K562 (cell line): ENCODE results near the gene PNPLA1. TPM values are rescaled to one million over a fixed set of nuclear protein-coding genes. Genes with fewer than 3 reads are reported as not detected.

Source experiments
- ATAC-seq: fragments of 200-7000 bp; cut with Tn5 transposase; 3 replicates; pipeline ENCODE4 v1.9.1; 2020; ENCODE audit warnings: moderate library complexity
- BruUV-seq: library from RNA; stranded (reverse); fragments of 400-500 nt; replicated peaks from 2 replicates; lab custom pipeline; 2021; lab: Mats Ljungman, UMichigan
- CTCF ChIA-PET: fragments of 300-600 bp; formaldehyde crosslinking; extraction: SDS; loops from one replicate; lab custom pipeline; 2021; ENCODE audit warnings: low intra/inter-chr PET ratio; lab: Yijun Ruan, JAX
- POLR2A ChIA-PET: fragments of 300-600, 350-650 bp; sonication (Branson Sonifier 250); formaldehyde crosslinking; extraction: SDS; loops from one replicate; lab custom pipeline; 2021; ENCODE audit warnings: antibody characterized with exemption, inconsistent platforms; lab: Yijun Ruan, JAX
- DNase-seq, 4 experiments: peaks; one replicate each; pipeline versions ENCODE4 v3.0.0 to v3.0.0-alpha.2; 2011 to 2018; ENCODE audit warnings: low spot score in 3 of 4, mixed read lengths in 3 of 4; ENCODE audit errors: extremely low read depth in 1 of 4
- FAIRE-seq: peaks from 2 replicates; lab custom pipeline; 2011; peaks lifted over from hg19 to GRCh38; lab: Jason Lieb, UNC
- H2AFZ ChIP-seq: 2 replicates; pipeline ENCODE4 v1.6.0; 2011; ENCODE audit warnings: low read depth, low read length, control low read depth, inconsistent platforms
- H3K27ac ChIP-seq: fragments of 200-600 bp; 3 replicates; pipeline ENCODE4 v1.8.0; 2011; ENCODE audit warnings: low read depth, mild to moderate bottlenecking, control low read depth, inconsistent platforms, low read length, moderate library complexity, mixed read lengths; ENCODE audit errors: extremely low read depth
- H3K27me3 ChIP-seq, 2 experiments: fragments of 300-600 bp in 1 of 2; 2 replicates in 1 of 2; 3 replicates in 1 of 2; pipeline versions ENCODE4 v1.6.0 to v1.8.0; 2011; ENCODE audit warnings: inconsistent platforms in 2 of 2, low read length in 2 of 2, mild to moderate bottlenecking in 1 of 2, mixed read lengths in 1 of 2, moderate library complexity in 1 of 2; ENCODE audit not compliant: control insufficient read depth in 2 of 2, insufficient read depth in 2 of 2
- H3K36me3 ChIP-seq: fragments of 300-600 bp; 3 replicates; pipeline ENCODE4 v1.8.0; 2011; ENCODE audit warnings: mild to moderate bottlenecking, low read length, inconsistent platforms; ENCODE audit not compliant: control insufficient read depth, insufficient read depth
- H3K4me1 ChIP-seq, 2 experiments: fragments of 200-600 bp in 1 of 2; replicated peaks in 1 of 2; 2 replicates in 1 of 2; 3 replicates in 1 of 2; pipeline versions ENCODE4 v1.5.1 to v1.8.0; 2011; ENCODE audit warnings: inconsistent platforms in 2 of 2, low read length in 2 of 2, mild to moderate bottlenecking in 1 of 2, mixed read lengths in 1 of 2, moderate library complexity in 1 of 2; ENCODE audit not compliant: control insufficient read depth in 2 of 2, insufficient read depth in 2 of 2
- H3K4me2 ChIP-seq: 2 replicates; pipeline ENCODE4 v1.6.1; 2011; ENCODE audit warnings: low read length, control low read depth, inconsistent platforms, mixed read lengths; ENCODE audit not compliant: insufficient read depth
- H3K4me3 ChIP-seq: fragments of 200-600 bp; sonication (generic), shearing (Covaris generic); 2 replicates; pipeline ENCODE4 v1.5.1; 2016; ENCODE audit warnings: control low read depth, inconsistent platforms
- H3K79me2 ChIP-seq: fragments of 200-600 bp; 3 replicates; pipeline ENCODE4 v1.8.0; 2011; ENCODE audit warnings: low read length, inconsistent platforms; ENCODE audit not compliant: control insufficient read depth, insufficient read depth
- H3K9ac ChIP-seq, 2 experiments: 2 replicates each; pipeline versions ENCODE4 v1.6.0 to v1.6.1; 2011; ENCODE audit warnings: low read depth in 2 of 2, low read length in 2 of 2, control low read depth in 1 of 2, inconsistent platforms in 1 of 2, mild to moderate bottlenecking in 1 of 2, mixed read lengths in 1 of 2; ENCODE audit not compliant: insufficient read depth in 1 of 2
- H3K9me1 ChIP-seq: one replicate; pipeline ENCODE4 v1.6.0; 2011; ENCODE audit warnings: inconsistent platforms, mild to moderate bottlenecking, low read length, moderate library complexity; ENCODE audit not compliant: control insufficient read depth, insufficient read depth
- H3K9me3 ChIP-seq: replicated peaks from 2 replicates; pipeline ENCODE4 v1.5.1; 2011; ENCODE audit warnings: low read depth, low read length, inconsistent platforms; ENCODE audit not compliant: control insufficient read depth, insufficient read depth
- H4K20me1 ChIP-seq: replicated peaks from 2 replicates; pipeline ENCODE4 v1.6.1; 2011; ENCODE audit warnings: low read length, inconsistent platforms, mixed read lengths; ENCODE audit not compliant: control insufficient read depth, insufficient read depth
- CAMTA2 ChIP-seq: fragments of 250-450 bp; sonication (Bioruptor Pico); conservative IDR thresholded peaks from 2 replicates; pipeline ENCODE4 v1.5.1; 2022
- CBFA2T3 ChIP-seq: fragments of 450-650 bp; IDR thresholded peaks from 2 replicates; pipeline ENCODE4 v1.6.1; 2017
- FOSL1 ChIP-seq: fragments of 200-800 bp; sonication (Bioruptor generic); conservative IDR thresholded peaks from 2 replicates; pipeline ENCODE4 v1.6.1; 2016; ENCODE audit warnings: missing genetic modification characterization, missing compliant biosample characterization
- HDAC8 ChIP-seq: fragments of 450-650 bp; IDR thresholded peaks from 2 replicates; pipeline ENCODE4 v1.6.1; 2016; ENCODE audit warnings: mild to moderate bottlenecking, missing genetic modification characterization, moderate library complexity, missing compliant biosample characterization
- JUN ChIP-seq, 2 experiments: sonication (generic) in 1 of 2; formaldehyde crosslinking in 1 of 2; IDR thresholded peaks; 2 replicates each; pipeline versions ENCODE4 v1.6.1 to v1.8.0; 2012 to 2022; ENCODE audit warnings: borderline replicate concordance in 2 of 2, mild to moderate bottlenecking in 2 of 2, improper control_type of control experiment in 1 of 2, low read depth in 1 of 2, low read length in 1 of 2, missing genetic modification reagents in 1 of 2
- JUND ChIP-seq, 2 experiments: IDR thresholded peaks; 2 replicates in 1 of 2; 3 replicates in 1 of 2; pipeline ENCODE4 v1.6.1; 2011; ENCODE audit warnings: borderline replicate concordance in 2 of 2, low read depth in 2 of 2, low read length in 2 of 2, improper control_type of control experiment in 1 of 2, missing biosample characterization in 1 of 2, missing genetic modification characterization in 1 of 2, missing genetic modification reagents in 1 of 2
- MXI1 ChIP-seq: IDR thresholded peaks from 2 replicates; pipeline ENCODE4 v1.6.1; 2011; ENCODE audit warnings: low read depth, mild to moderate bottlenecking, improper control_type of control experiment, low read length
- NEUROD1 ChIP-seq: fragments of 150-350 bp; IDR thresholded peaks from 2 replicates; pipeline ENCODE4 v1.6.1; 2014; ENCODE audit warnings: borderline replicate concordance, low read length, low read depth; ENCODE audit not compliant: partially characterized antibody
- PRMT5 ChIP-seq: sonication (generic); formaldehyde crosslinking; IDR thresholded peaks from 2 replicates; pipeline ENCODE4 v1.5.0; 2020; ENCODE audit warnings: missing genetic modification reagents
- RAD51 ChIP-seq: fragments of 450-650 bp; IDR thresholded peaks from 2 replicates; pipeline ENCODE4 v1.7.1; 2016; ENCODE audit warnings: low read depth, mild to moderate bottlenecking, borderline replicate concordance
- SIRT6 ChIP-seq: IDR thresholded peaks from one replicate; pipeline ENCODE4 v1.6.1; 2012; ENCODE audit warnings: low read depth, mild to moderate bottlenecking, control low read depth, inconsistent platforms, low read length, moderate library complexity
- SMAD4 ChIP-seq: fragments of 250-450 bp; sonication (Bioruptor Pico); conservative IDR thresholded peaks from 2 replicates; pipeline ENCODE4 v1.8.0; 2021; ENCODE audit warnings: inconsistent platforms, mild to moderate bottlenecking, moderate library complexity
- SRSF3 ChIP-seq: fragments of 200-400 bp; formaldehyde crosslinking; IDR thresholded peaks from 2 replicates; pipeline ENCODE4 v1.6.1; 2016; ENCODE audit warnings: mild to moderate bottlenecking, low read length, moderate library complexity; ENCODE audit not compliant: insufficient read depth
- TRIM24 ChIP-seq, 2 experiments: fragments of 450-650 bp; IDR thresholded peaks; 2 replicates each; pipeline ENCODE4 v1.6.1; 2016
- ZBTB17 ChIP-seq: fragments of 450-650 bp; formaldehyde crosslinking; IDR thresholded peaks from 2 replicates; pipeline ENCODE4 v1.4.0; 2020; ENCODE audit warnings: mild to moderate bottlenecking
- ZBTB49 ChIP-seq: sonication (generic); formaldehyde crosslinking; IDR thresholded peaks from 2 replicates; pipeline ENCODE4 v1.8.0; 2022; ENCODE audit warnings: missing genetic modification reagents, mild to moderate bottlenecking, borderline replicate concordance
- WGBS: fragments of 100-300 bp; shearing (Covaris generic); methylation state at CpG from one replicate; pipeline ENCODE4 v1.1.6; 2016; ENCODE audit warnings: low coverage, mixed read lengths; ENCODE audit not compliant: insufficient coverage; ENCODE audit errors: missing lambda C conversion rate; 5-methylcytosine and 5-hydroxymethylcytosine counted together
- in situ Hi-C: fragments of 300-500 bp; cut with MboI; formaldehyde crosslinking; loops from 4 replicates; pipeline ENCODE4 v1.15.0; 2018; ENCODE audit warnings: inconsistent platforms, mixed read lengths
- intact Hi-C: fragments of 100-400 bp; cut with micrococcal nuclease; formaldehyde crosslinking; loops from 2 replicates; pipeline ENCODE4 v1.14.2; 2022
- polyA plus RNA-seq, 8 experiments: library from polyadenylated mRNA; depleted of rRNA in 4 of 8; stranded (reverse) in 5 of 8; unstranded in 3 of 8; fragments of >200 nt; fragmentation: Nextera tagmentation in 2 of 8; fragmentation: Illumina TruSeq in 1 of 8; extraction: Ambion mirVana in 2 of 8; extraction: Trizol in 1 of 8; gene quantifications; 2 replicates each; pipeline versions ENCODE4 v1.2.1 to v1.2.3, GENCODE V29; 2011 to 2014; ENCODE audit warnings: inconsistent platforms in 1 of 8, missing spikeins in 1 of 8
- total RNA-seq, 7 experiments: library from RNA; depleted of rRNA in 6 of 7; stranded (reverse); fragments of >200 nt in 6 of 7; fragmentation: Illumina TruSeq in 2 of 7; extraction: Trizol in 2 of 7; gene quantifications; 2 replicates each; pipeline versions ENCODE4 v1.2.1 to v1.2.3, GENCODE V29; 2011 to 2021; ENCODE audit warnings: low replicate concordance in 1 of 7
- TF ChIP-seq, protein P1 (sequence below): sonication (generic); formaldehyde crosslinking; IDR thresholded peaks from 2 replicates; pipeline ENCODE4 v1.5.0; 2020; ENCODE audit warnings: missing genetic modification reagents

Gene PNPLA1
- total and polyA plus RNA-seq, 9 of the 15 experiments (the other 6 are each of a cell fraction or from before 2014, with no cell fraction given): 0.04 to 0.27 (median 0.13) TPM; not detected in 2

- no peak overlapping the region for H3K9ac ChIP-seq
- no peaks in the 10 kb centered on the region for H3K9me3 ChIP-seq
- peak; percentile 6 for FAIRE-seq
- in situ Hi-C loops: no loop called here
- ChIA-PET POLR2A (no interaction called here), CTCF (no interaction called here)
- H3K4me1 ChIP-seq: peaks cover 6 to 25% of the 10 kb centered on the region in 2 experiments; a peak in 4 of 5 replicates
- BruUV-seq: no TSS peak
- H3K27ac ChIP-seq: no peak overlapping the region
- no peaks in the 10 kb centered on the region for H3K9me1 ChIP-seq
- H4K20me1 ChIP-seq: no peaks in the 10 kb centered on the region
- H2AFZ ChIP-seq: no peak overlapping the region
- intact Hi-C loops: no loop called here
- H3K36me3 ChIP-seq: no peaks in the 10 kb centered on the region
- ATAC-seq: no peak
- DNase-seq: no peak
- H3K79me2 ChIP-seq: no peaks in the 10 kb centered on the region
- WGBS: 21% methylated on average over 13 of the region's 13 CpGs
- H3K4me2 ChIP-seq: no peak overlapping the region
- no peak overlapping the region for H3K4me3 ChIP-seq
- H3K27me3 ChIP-seq: peaks cover 38 to 48% of the 10 kb centered on the region in 2 experiments
- TF ChIP-seq PRMT5 (CRISPR knock-in tag) (no peak), CBFA2T3 (peak; percentile 29; the same call in 1 of the 2 replicates), MXI1 (no peak), HDAC8 (tag) (no peak), JUN (IDR thresholded peaks at IDR 0.05; ENCODE audit: borderline replicate concordance, low read depth, low read length) (peak; percentile 41; the same call in 1 of the 2 replicates), JUN (CRISPR knock-in tag; IDR thresholded peaks at IDR 0.05; ENCODE audit: borderline replicate concordance) (no peak), NEUROD1 (no peak), SRSF3 (no peak), TRIM24 (IDR thresholded peaks at IDR 0.05) (no peak), ZBTB49 (no peak), SIRT6 (no peak), RAD51 (0 out of 2 replicates have a peak, but pooled peaks have one; percentile 31), SMAD4 (no peak), CAMTA2 (CRISPR knock-in tag) (no peak), ZBTB17 (no peak), FOSL1 (tag) (peak; percentile 85), JUND (IDR thresholded peaks at IDR 0.05; ENCODE audit: borderline replicate concordance, low read depth, low read length) (peak; percentile 75; the same call in 1 of the 2 replicates), JUND (tag; IDR thresholded peaks at IDR 0.05; ENCODE audit: borderline replicate concordance, low read depth, low read length) (peak; percentile 61; the same call in 1 of the 3 replicates)
- TF ChIP-seq, protein P1, sequence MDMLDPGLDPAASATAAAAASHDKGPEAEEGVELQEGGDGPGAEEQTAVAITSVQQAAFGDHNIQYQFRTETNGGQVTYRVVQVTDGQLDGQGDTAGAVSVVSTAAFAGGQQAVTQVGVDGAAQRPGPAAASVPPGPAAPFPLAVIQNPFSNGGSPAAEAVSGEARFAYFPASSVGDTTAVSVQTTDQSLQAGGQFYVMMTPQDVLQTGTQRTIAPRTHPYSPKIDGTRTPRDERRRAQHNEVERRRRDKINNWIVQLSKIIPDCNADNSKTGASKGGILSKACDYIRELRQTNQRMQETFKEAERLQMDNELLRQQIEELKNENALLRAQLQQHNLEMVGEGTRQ: peak; percentile 21; the same call in 1 of the 2 replicates
Measured at GRCh38 chr6:36266913-36267644, 2.8 kb upstream of the PNPLA1 start.
